HG02759 (cell line): ENCODE data around the gene SLK.

Experiments
- ATAC-seq: cut with Tn5 transposase; IDR thresholded peaks from one replicate; pipeline ENCODE4 v1.9.1; 2021; ENCODE audit warnings: mild to moderate bottlenecking, moderate library complexity; ENCODE audit not compliant: unreplicated experiment

The SLK gene

GRCh38 chr10:103966671-103967447 lies at the start of gene SLK:
TSS of gene SLK (plus strand) at chr10:103967140. CDS start at chr10:103967746, 606 bp downstream.
- peak; percentile 88 for ATAC-seq

GRCh38 chr10:103917302-103918052 lies 49.5 kb upstream of the SLK start:
- peak; percentile 12 for ATAC-seq

- ATAC-seq = peak; percentile 94
Observed at GRCh38 chr10:103918053-103918846, 48.7 kb upstream of the SLK start, which contains the start of gene STN1. TSS of gene STN1 (minus strand) at chr10:103918184. CDS start at chr10:103917594, 590 bp downstream.

GRCh38 chr10:103919648-103920025 lies 47.3 kb upstream of the SLK start:
- ATAC-seq = no peak

- ATAC-seq = no peak
Observed at GRCh38 chr10:103921248-103921647, 45.7 kb upstream of the SLK start.

GRCh38 chr10:103921750-103922195 lies 45.2 kb upstream of the SLK start:
- ATAC-seq = no peak

GRCh38 chr10:103922659-103923058 lies 44.3 kb upstream of the SLK start:
- no peak for ATAC-seq

GRCh38 chr10:103923502-103923901 lies 43.4 kb upstream of the SLK start:
- no peak for ATAC-seq

- no peak for ATAC-seq
Observed at GRCh38 chr10:103925591-103925990, 41.3 kb upstream of the SLK start.

GRCh38 chr10:103926722-103927319 lies 40.1 kb upstream of the SLK start:
- ATAC-seq = no peak

- no peak for ATAC-seq
Observed at GRCh38 chr10:103928784-103929183, 38.2 kb upstream of the SLK start.

GRCh38 chr10:103929381-103929921 lies 37.5 kb upstream of the SLK start:
- ATAC-seq = no peak

GRCh38 chr10:103930449-103930848 lies 36.5 kb upstream of the SLK start:
- ATAC-seq = no peak

GRCh38 chr10:103930881-103931280 lies 36.1 kb upstream of the SLK start:
- ATAC-seq = no peak

GRCh38 chr10:103931603-103932002 lies 35.3 kb upstream of the SLK start:
- ATAC-seq = no peak

GRCh38 chr10:103932271-103932670 lies 34.7 kb upstream of the SLK start:
- ATAC-seq = no peak

GRCh38 chr10:103932971-103933370 lies 34.0 kb upstream of the SLK start:
- ATAC-seq = no peak

- no peak for ATAC-seq
Observed at GRCh38 chr10:103933557-103934121, 33.3 kb upstream of the SLK start.

- ATAC-seq = no peak
Observed at GRCh38 chr10:103934308-103934707, 32.6 kb upstream of the SLK start.

GRCh38 chr10:103936022-103936421 lies 30.9 kb upstream of the SLK start:
- no peak for ATAC-seq
